ENCODE results near the gene CFAP97D2. TPM values are rescaled to one million over a fixed set of nuclear protein-coding genes. Genes with fewer than 3 reads are reported as not detected.

CFAP97D2 gene
- polyA plus RNA-seq, 1 of the 3 experiments (the other 2 are of a cell fraction) = not detected

- peak overlapping the region; percentile 97 for H3K4me2 ChIP-seq
- no peaks in the 10 kb centered on the region for H3K27me3 ChIP-seq (ENCODE audit: insufficient read depth)
- H4K20me1 ChIP-seq (ENCODE audit: insufficient read depth) = peaks cover 24% of the 10 kb centered on the region
- H3K9ac ChIP-seq = peak overlapping the region; percentile 92; the same call in 1 of the 2 replicates
- H3K79me2 ChIP-seq (ENCODE audit: insufficient read depth) = peaks cover 73% of the 10 kb centered on the region
- no peak overlapping the region for H2AFZ ChIP-seq (ENCODE audit: low read depth)
- H3F3A ChIP-seq (replicated peaks; ENCODE audit: insufficient read depth) = peaks cover 26% of the 10 kb centered on the region
- H3K36me3 ChIP-seq (replicated peaks in 1 of 2; ENCODE audit: control insufficient read depth in 1 of 2, insufficient read depth in 2 of 2, low read length in 1 of 2) = peaks cover 0 to 2% of the 10 kb centered on the region in 2 experiments
- peak overlapping the region; percentile 95 to 97 for H3K27ac ChIP-seq (ENCODE audit: low read depth in 2 of 2, low read length in 1 of 2)
- ChIA-PET CTCF (interaction anchor here (1.7 kb wide), 1 partner anchor 17 kb away, joined by 7 read pairs; no protein-coding TSS in a partner anchor), POLR2A (no interaction called here)
- WGBS (ENCODE audit: low lambda C conversion rate) = 73% methylated on average over 7 of the region's 9 CpGs
- DNase-seq = no peak
- no peaks in the 10 kb centered on the region for H3K9me2 ChIP-seq
- H3K4me1 ChIP-seq (ENCODE audit: control insufficient read depth in 1 of 2, insufficient read depth in 2 of 2, low read depth in 1 of 2, low read length in 1 of 2) = peaks cover 38 to 44% of the 10 kb centered on the region in 2 experiments
- H3K4me3 ChIP-seq (ENCODE audit: low read depth in 2 of 2, low read length in 1 of 2) = peak overlapping the region in 1 of 2 experiments; percentile 99; a peak in 2 of 4 replicates
- H3K9me3 ChIP-seq = no peaks in the 10 kb centered on the region
- TF ChIP-seq EP300 (IDR thresholded peaks at IDR 0.05; ENCODE audit: borderline replicate concordance in 1 of 2, low read depth in 1 of 2, low read length in 1 of 2) = no peak
- no peak for TF ChIP-seq USF1 (IDR thresholded peaks at IDR 0.05; ENCODE audit: borderline replicate concordance, low read depth)
- TF ChIP-seq YY1 (IDR thresholded peaks at IDR 0.05; ENCODE audit: low read depth) = no peak
- TF ChIP-seq CHD2 (IDR thresholded peaks at IDR 0.05; ENCODE audit: low read length, partially characterized antibody) = no peak
- no peak for TF ChIP-seq TCF12 (IDR thresholded peaks at IDR 0.05)
Observed at GRCh38 chr13:114129649-114130062, 49.4 kb upstream of the CFAP97D2 start.

- CTCF ChIA-PET = interaction anchor here (0.6 to 1.7 kb wide), 3 partner anchors 10 to 20 kb away, joined by 3 to 7 read pairs (median 4); no protein-coding TSS in a partner anchor
- Histone ChIP-seq H3K27me3 (ENCODE audit: insufficient read depth) (no peaks in the 10 kb centered on the region), H3K9ac (peak overlapping the region; percentile 92), H3K9me3 (no peaks in the 10 kb centered on the region), H3K4me2 (peak overlapping the region; percentile 97), H3K79me2 (ENCODE audit: insufficient read depth) (peaks cover 67% of the 10 kb centered on the region), H3K36me3 (replicated peaks in 1 of 2; ENCODE audit: control insufficient read depth in 1 of 2, insufficient read depth in 2 of 2, low read length in 1 of 2) (no peaks in the 10 kb centered on the region), H3K4me3 (ENCODE audit: low read depth in 2 of 2, low read length in 1 of 2) (peak overlapping the region; percentile 84 to 99), H4K20me1 (ENCODE audit: insufficient read depth) (peaks cover 23% of the 10 kb centered on the region), H3K9me2 (no peaks in the 10 kb centered on the region), H3K4me1 (ENCODE audit: control insufficient read depth in 1 of 2, insufficient read depth in 2 of 2, low read depth in 1 of 2, low read length in 1 of 2) (peaks cover 38% of the 10 kb centered on the region in 2 experiments), H3K27ac (ENCODE audit: low read depth in 2 of 2, low read length in 1 of 2) (peak overlapping the region; percentile 95 to 97), H2AFZ (ENCODE audit: low read depth) (no peak overlapping the region), H3F3A (replicated peaks; ENCODE audit: insufficient read depth) (peaks cover 24% of the 10 kb centered on the region)
- POLR2A ChIA-PET = interaction anchor here (1.4 kb wide), 1 partner anchor 12 kb away, joined by 3 read pairs; no protein-coding TSS in a partner anchor
- 49% methylated on average over 6 of the region's 18 CpGs for WGBS (ENCODE audit: low lambda C conversion rate)
- no peak for DNase-seq
- TF ChIP-seq USF2 (IDR thresholded peaks at IDR 0.05; ENCODE audit: borderline replicate concordance, low read depth, low read length) (no peak), EP300 (IDR thresholded peaks at IDR 0.05; ENCODE audit: borderline replicate concordance in 1 of 2, low read depth in 1 of 2, low read length in 1 of 2) (no peak), FOSL2 (IDR thresholded peaks at IDR 0.05; ENCODE audit: borderline replicate concordance, low read depth) (no peak), REST (IDR thresholded peaks at IDR 0.05; ENCODE audit: low read depth, low read length) (no peak), RFX5 (IDR thresholded peaks at IDR 0.05; ENCODE audit: low read length) (no peak), YY1 (IDR thresholded peaks at IDR 0.05; ENCODE audit: low read depth) (no peak), ELF1 (IDR thresholded peaks at IDR 0.05) (no peak), TAF1 (IDR thresholded peaks at IDR 0.05; ENCODE audit: borderline replicate concordance, low read depth, low read length) (no peak), SIN3A (IDR thresholded peaks at IDR 0.05; ENCODE audit: borderline replicate concordance, low read depth, low read length) (no peak), TCF12 (IDR thresholded peaks at IDR 0.05) (no peak), POLR2AphosphoS5 (IDR thresholded peaks at IDR 0.05; ENCODE audit: low read depth, low read length) (no peak), FOXJ3 (CRISPR knock-in tag; IDR thresholded peaks at IDR 0.05) (no peak), USF1 (IDR thresholded peaks at IDR 0.05; ENCODE audit: borderline replicate concordance, low read depth) (no peak), MXI1 (IDR thresholded peaks at IDR 0.05; ENCODE audit: low read depth, low read length) (no peak), CTCF (IDR thresholded peaks at IDR 0.05) (no peak), RXRA (IDR thresholded peaks at IDR 0.05; ENCODE audit: borderline replicate concordance, low read depth) (no peak)
Observed at GRCh38 chr13:114130131-114130836, 48.8 kb upstream of the CFAP97D2 start.
